HG03558 (cell line): Measurements from ENCODE around the gene TEPSIN.
A peak's percentile ranks its signal among the peaks of the same experiment; 100 is the strongest.

Experiments used
- ATAC-seq: cut with Tn5 transposase; IDR thresholded peaks from one replicate; pipeline ENCODE4 v1.9.1; 2021; ENCODE audit warnings: moderate number of reproducible peaks; ENCODE audit not compliant: unreplicated experiment; ENCODE audit errors: extremely low read depth

TEPSIN gene

DNA sequence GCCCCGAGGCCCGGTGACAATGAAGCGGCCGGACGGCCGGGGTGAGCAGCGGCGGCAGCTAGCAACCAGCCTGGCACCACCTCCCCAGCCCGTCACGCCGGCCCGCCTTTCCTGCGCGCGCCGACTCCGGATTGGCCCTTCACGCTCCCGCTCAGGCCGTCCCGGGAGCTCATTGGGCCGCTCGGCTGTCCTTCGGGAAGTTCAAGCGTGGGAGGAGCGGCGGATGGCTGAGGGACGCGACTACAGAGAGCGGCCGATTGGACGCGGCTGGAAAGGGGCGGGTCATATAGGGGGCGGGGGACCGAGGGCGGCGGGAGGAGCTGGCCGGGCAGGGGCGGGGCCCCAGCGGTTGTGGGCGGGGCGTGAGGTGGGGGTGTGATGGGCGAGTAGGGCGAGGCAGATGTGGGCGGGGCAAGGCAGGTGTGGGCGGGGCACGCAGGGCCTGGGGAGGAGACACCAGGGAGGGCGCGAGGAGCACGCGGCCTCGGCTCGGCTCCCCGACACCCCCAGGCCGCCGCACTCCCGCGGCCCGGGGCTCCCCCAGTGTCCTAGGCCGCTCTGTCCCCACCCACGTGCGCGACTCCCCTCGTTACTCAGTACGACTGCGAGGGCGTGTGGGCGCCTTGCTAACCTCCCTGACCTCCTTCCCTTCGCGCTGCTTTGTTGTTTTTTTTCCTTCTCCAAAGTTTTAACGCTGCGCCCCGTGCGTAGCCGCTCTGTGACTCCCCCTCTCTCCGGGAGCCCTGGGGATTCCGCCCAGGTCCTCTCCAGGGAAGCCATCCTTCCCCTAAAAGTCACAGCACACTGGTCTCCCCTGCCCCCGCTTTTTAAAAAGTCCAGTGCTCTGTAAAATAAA lies 15.7 kb downstream of the TEPSIN start, which contains the start of gene CEP131:
TSS of gene CEP131 (minus strand) at position 60 of the 856 bp plus-strand sequence. CDS start 2,909 bp downstream, outside the sequence.
- peak; percentile 81 for ATAC-seq

- no peak for ATAC-seq
These were observed 16.3 kb downstream of the TEPSIN start for GRCh38 chr17:81222620-81222905.

- no peak for ATAC-seq
These were observed 16.8 kb downstream of the TEPSIN start for GRCh38 chr17:81221842-81222619.

DNA sequence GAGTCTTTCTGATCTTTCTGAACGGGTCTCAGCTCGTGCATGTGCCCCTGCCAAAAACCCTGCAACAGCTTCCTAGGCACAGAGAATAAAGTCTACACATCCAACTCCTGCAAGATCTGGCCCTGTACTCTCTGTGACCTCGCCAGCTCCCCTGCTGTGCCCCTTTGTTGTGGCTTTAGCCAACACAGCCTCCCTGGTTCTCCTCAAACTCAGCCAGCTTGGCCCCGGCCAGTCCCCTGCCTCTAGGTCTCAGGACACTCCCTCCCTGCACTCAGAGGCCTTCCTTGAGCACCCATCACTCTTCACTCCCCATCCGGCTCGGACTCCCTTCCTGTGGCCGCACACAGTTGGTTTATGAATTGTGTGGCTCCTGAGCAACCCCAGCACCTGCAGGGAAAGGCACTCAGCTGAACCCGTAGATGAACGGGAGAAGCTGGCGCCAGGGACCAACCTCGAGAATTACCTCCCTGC lies 17.4 kb downstream of the TEPSIN start:
- no peak for ATAC-seq

- ATAC-seq = no peak
These were observed 19.2 kb downstream of the TEPSIN start for GRCh38 chr17:81219476-81220180.

DNA sequence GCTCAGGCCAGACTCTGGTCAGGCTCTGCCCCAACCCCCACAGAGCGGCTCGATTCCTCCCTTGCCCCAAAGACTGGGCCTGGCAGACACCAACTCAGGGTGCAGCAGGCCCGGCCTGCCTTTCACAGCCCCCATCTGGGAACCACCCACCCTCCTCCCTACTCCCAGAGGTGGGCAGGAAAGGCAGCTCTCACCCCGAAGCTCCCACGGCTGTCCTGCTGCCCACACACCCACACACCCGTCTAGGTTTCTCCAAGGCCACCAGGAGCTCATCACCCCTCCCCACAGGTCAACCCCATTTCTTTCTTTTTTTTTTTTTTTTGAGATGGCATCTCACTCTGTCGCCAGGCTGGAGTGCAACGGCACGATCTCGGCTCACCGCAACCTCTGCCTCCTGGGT lies 19.9 kb downstream of the TEPSIN start:
- no peak for ATAC-seq

DNA sequence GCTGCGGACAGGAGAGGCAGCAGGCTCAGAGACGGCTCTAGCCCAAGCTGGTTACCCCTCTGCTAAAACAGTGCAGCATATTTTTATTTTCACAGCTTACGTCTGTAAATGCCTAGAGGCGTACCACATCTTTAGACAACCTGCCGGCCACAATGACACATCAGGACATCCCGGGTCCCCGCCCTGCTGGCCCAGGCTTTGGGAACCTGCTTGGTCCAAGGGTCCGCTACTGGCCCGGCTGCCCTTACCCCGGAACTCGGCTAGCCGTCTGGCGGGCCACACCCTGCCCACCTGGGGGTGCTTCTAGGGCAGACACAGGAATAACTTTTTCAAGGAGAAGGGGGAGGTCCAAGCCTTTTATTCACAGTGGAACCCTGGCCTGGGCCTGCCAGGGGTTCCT lies 20.4 kb downstream of the TEPSIN start:
- no peak for ATAC-seq

- ATAC-seq = no peak
These were observed 21.4 kb downstream of the TEPSIN start for GRCh38 chr17:81217491-81217890.

- ATAC-seq = no peak
These were observed 24.9 kb downstream of the TEPSIN start for GRCh38 chr17:81213978-81214377.

- no peak for ATAC-seq
These were observed 26.5 kb downstream of the TEPSIN start for GRCh38 chr17:81212365-81212764.

DNA sequence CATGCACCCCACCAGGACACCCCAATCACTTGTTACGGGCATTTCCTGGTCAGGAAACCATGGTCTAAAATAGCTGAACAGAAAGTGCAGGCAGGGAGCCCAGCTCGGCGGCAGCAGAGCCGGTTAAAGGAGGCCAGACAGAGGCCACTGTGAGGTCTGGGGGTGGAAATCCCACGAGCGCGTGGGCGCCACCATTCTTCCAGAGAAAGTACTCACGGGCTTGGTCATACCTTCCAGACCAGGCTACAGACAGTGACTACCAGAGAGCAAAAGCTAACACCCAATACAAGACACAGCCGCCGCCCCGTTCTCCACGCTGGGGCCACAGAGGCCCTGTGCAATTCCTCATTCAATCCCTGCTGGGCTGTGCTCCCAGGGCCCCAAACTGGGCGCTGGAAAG lies 28.0 kb downstream of the TEPSIN start:
- no peak for ATAC-seq

- ATAC-seq = no peak
These were observed 28.4 kb downstream of the TEPSIN start for GRCh38 chr17:81210466-81210865.

- no peak for ATAC-seq
These were observed 29.7 kb downstream of the TEPSIN start for GRCh38 chr17:81209141-81209540.

DNA sequence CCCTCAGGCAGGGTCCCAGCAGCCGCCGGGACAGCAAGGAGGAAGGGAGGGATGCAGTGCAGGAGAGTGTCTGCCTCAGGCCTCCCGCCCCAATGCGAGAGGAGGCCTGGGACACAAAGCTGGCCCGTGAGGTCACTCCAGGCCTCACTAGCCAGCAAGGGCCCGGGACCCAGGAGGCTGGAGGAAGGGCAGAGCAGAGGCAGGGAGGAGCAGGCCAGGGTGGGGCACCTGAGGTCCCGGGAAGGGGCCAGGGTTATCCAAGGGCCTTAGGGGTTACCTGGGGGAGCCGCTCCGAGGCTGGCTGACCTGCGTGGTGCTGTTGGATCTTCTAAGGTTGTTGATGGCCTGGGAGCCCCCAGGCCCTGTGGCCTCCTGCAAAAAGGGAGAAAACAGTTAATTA lies 30.2 kb downstream of the TEPSIN start:
- ATAC-seq = no peak

DNA sequence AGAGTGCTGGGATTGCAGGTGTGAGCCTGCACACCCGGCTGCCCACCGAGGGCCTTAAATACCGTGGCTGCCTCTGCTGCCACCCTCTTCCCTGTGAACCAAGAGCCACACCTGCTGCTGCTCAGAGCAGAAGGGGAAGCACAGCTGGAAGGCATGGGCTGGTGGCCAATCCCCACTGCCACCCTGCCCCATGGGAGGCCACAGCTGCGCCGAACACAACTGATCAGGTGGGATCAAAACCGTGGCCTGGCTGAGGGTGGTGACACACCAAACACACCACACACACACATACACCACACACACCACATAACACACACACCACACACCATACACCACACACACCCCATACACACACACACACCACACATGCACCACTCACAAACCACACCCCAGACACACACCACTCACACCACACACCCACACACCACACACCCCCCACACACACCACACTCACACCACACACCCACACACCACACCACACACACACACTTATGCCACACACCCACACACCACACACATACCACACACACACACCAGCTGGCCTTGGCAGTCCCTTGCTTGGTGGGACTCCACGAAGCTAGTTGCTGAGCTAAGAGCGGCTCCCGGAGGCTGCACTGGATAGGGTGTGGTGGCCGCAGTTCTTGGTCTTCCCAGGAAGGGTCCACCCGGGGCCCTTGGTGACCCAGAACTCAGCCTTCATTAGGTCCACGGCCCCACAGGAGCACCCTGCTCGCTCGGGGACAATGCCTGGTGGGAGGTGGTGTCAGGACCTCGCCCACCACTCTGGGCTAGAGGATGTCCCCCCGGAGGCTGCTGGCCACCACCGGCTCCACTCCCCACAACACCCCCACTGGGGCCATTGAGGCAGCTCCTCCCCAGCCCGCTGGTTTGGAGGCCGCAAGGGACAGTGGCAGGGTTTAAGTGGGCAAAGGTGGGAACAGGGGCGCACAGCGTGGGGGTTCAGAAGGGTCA lies 31.0 kb downstream of the TEPSIN start:
- ATAC-seq = no peak

- no peak for ATAC-seq
These were observed 32.2 kb downstream of the TEPSIN start for GRCh38 chr17:81206657-81207056.

GRCh38 chr17:81206166-81206565 lies 32.7 kb downstream of the TEPSIN start:
- no peak for ATAC-seq

DNA sequence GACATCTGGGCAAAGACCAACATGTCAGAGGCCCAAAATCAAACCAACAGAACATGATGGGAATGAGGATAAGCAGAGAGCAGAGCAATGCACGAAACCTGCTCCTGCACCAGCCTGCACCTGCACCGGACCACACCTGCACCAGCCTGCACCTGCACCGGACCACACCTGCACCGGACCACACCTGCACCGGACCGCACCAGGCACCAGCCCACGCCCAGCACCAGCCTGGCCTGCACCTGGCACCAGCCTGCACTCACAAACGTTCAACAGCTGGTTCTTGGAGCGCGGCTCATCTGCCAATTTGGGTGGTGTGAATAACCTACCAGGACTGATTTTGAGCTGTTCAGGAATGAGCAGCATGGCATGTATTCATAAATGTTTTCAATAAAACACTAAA lies 34.3 kb downstream of the TEPSIN start:
- no peak for ATAC-seq

GRCh38 chr17:81203136-81203535 lies 35.7 kb downstream of the TEPSIN start:
- ATAC-seq = no peak

DNA sequence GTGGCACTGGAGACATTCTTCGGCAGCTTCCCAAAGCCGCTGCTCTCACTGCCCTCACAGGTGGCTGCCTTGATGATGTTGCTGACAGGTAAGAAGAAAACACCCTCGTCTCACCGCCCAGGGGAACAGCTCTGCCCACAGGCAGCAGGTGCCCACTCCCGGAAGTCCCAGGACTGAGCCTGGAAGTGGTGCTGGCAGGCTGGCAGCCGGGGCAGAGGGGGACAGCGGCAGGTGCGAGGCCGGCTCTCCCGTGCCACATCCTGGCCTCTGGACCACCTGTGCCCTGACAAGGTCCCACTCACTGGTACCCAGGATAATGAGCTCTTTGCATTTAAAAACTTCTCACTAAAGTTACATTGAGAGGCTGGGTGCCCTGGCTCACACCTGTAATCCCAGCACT lies 36.5 kb downstream of the TEPSIN start:
- ATAC-seq = no peak
